Measurements from ENCODE around the gene TMEM154.

The TMEM154 gene

GRCh38 chr4:152693871-152694270 is 14.1 kb upstream of the TMEM154 start:
- no peak for DNase-seq (ENCODE audit: low spot score)

GRCh38 chr4:152691761-152692160 is 12.0 kb upstream of the TMEM154 start:
- no peak for DNase-seq (ENCODE audit: low spot score)

GRCh38 chr4:152690706-152691651 is 11.2 kb upstream of the TMEM154 start:
- DNase-seq (ENCODE audit: low spot score) = no peak

- no peak for DNase-seq (ENCODE audit: low spot score)
Measured at GRCh38 chr4:152689615-152690501, 10.1 kb upstream of the TMEM154 start.

GRCh38 chr4:152687974-152688599 is 8.3 kb upstream of the TMEM154 start:
- no peak for DNase-seq (ENCODE audit: low spot score)

- no peak for DNase-seq (ENCODE audit: low spot score)
Measured at GRCh38 chr4:152686452-152687013, 6.7 kb upstream of the TMEM154 start.

- no peak for DNase-seq (ENCODE audit: low spot score)
Measured at GRCh38 chr4:152684587-152684986, 4.8 kb upstream of the TMEM154 start.

- no peak for DNase-seq (ENCODE audit: low spot score)
Measured at GRCh38 chr4:152684007-152684406, 4.2 kb upstream of the TMEM154 start.

- DNase-seq (ENCODE audit: low spot score) = no peak
Measured at GRCh38 chr4:152682143-152682941, 2.5 kb upstream of the TMEM154 start.

- DNase-seq (ENCODE audit: low spot score) = no peak
Measured at GRCh38 chr4:152680988-152681603, 1.3 kb upstream of the TMEM154 start.

GRCh38 chr4:152678841-152679240 is 956 bp downstream of the TMEM154 start:
- DNase-seq (ENCODE audit: low spot score) = no peak

GRCh38 chr4:152677117-152677516 is 2.7 kb downstream of the TMEM154 start:
- DNase-seq (ENCODE audit: low spot score) = no peak

GRCh38 chr4:152676052-152676854 is 3.5 kb downstream of the TMEM154 start:
- DNase-seq (ENCODE audit: low spot score) = no peak

- no peak for DNase-seq (ENCODE audit: low spot score)
Measured at GRCh38 chr4:152674359-152674758, 5.4 kb downstream of the TMEM154 start.

GRCh38 chr4:152673489-152673888 is 6.3 kb downstream of the TMEM154 start:
- DNase-seq (ENCODE audit: low spot score) = no peak

GRCh38 chr4:152672206-152673092 is 7.3 kb downstream of the TMEM154 start:
- DNase-seq (ENCODE audit: low spot score) = no peak

- no peak for DNase-seq (ENCODE audit: low spot score)
Measured at GRCh38 chr4:152668338-152668964, 11.3 kb downstream of the TMEM154 start.

- no peak for DNase-seq (ENCODE audit: low spot score)
Measured at GRCh38 chr4:152667781-152668180, 12.0 kb downstream of the TMEM154 start.

Data from HuH-7 (cell line).